ENCODE results near the gene VAV2.
A peak's percentile ranks its signal among the peaks of the same experiment; 100 is the strongest.
"Not testable (repeated sequence)": the region's sequence is repeated elsewhere in the genome, so short reads cannot be mapped to it uniquely, and the experiment has no call there.

The VAV2 gene

GRCh38 chr9:133914442-133915342 lies 77.4 kb downstream of the VAV2 start:
- DNase-seq, result no peak

- DNase-seq, result no peak
Measured at GRCh38 chr9:133913571-133914369, 78.4 kb downstream of the VAV2 start.

DNA sequence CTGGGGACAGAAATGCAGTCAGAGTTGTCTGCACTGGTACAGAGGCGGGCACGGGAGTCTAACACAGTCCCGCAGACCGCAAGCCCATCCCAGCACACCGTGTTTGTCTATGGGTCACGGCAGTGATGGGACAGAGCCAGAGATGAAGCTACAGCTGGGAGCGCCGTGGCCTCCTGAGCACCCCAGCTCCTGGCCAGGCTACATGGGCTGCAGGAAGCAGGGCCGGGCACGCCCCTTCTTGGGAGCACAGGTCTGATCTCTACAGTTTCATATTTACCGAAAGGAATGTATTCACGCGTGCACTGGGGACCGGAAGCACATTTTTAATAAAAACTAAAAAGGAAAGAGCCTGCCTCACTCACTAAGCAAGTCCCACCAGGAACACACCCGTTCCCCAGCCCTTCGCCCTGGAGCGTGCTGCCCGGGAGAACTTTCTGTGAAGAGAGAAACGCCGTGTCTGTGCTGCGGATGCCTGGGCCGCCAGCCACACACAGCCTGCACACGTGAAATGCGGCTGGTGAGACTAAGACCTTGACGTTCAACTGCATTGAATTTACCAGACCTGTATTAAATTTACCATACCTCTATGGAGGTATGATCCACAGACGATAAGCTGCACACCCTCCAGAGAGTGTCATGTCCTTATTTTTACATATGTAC lies 81.1 kb downstream of the VAV2 start:
- no peak for DNase-seq

GRCh38 chr9:133906932-133907910 lies 84.9 kb downstream of the VAV2 start:
- DNase-seq, result no peak

GRCh38 chr9:133906218-133906617 lies 85.9 kb downstream of the VAV2 start:
- DNase-seq, result no peak

DNA sequence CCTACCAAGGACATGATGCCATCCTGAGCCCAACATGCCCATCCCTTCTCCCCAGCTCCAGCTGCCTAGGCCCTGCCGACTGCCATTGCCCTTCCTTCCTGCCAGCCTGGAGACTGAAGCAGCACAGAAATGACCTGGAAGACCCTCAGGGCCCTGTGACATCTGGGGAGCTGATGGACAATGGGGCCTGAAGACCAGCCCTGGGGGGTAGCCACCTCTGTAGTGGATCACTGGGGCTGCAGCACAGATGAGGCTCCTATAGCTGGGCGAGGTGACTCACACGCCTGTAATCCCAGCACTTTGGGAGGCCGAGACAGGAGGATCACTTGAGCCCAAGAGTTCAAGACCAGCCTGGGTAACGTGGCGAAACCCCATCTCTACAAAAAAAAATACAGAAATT lies 86.6 kb downstream of the VAV2 start:
- DNase-seq, result no peak

DNA sequence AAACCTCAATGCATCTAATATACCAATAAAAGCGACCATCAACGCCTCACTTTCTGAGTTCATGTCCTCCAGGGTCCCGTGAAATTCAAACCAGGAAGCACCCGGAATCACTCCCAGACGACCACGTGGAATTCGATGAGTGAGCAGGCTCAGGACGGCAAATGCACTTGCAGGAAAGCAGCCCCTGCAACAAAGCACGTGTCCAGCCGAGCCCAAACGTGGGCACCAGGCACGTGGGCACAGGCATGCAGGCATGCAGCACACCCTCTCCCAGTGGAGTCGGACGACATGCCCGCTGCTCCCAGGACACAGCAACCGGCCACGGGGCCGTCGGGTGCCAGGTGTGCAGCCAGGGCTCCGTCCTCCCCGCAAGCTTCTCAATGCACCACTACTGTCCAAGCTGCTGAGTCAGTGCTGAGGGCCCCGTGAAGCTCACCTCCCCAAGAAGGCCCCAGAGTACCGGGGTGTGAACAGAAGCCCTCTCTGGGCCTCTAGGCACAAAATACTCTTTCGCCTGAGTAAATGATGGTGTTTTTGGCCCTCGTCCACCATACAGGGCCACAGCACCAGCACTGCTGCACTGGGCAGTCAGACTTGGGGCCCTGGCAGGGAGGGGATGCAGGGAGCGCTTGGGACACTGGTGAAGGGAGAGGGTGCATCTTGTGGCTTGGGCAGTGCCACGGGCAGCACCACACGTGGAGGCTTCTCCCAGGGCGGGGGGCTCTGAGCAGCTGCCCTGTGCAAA lies 87.6 kb downstream of the VAV2 start:
- DNase-seq, result no peak

DNA sequence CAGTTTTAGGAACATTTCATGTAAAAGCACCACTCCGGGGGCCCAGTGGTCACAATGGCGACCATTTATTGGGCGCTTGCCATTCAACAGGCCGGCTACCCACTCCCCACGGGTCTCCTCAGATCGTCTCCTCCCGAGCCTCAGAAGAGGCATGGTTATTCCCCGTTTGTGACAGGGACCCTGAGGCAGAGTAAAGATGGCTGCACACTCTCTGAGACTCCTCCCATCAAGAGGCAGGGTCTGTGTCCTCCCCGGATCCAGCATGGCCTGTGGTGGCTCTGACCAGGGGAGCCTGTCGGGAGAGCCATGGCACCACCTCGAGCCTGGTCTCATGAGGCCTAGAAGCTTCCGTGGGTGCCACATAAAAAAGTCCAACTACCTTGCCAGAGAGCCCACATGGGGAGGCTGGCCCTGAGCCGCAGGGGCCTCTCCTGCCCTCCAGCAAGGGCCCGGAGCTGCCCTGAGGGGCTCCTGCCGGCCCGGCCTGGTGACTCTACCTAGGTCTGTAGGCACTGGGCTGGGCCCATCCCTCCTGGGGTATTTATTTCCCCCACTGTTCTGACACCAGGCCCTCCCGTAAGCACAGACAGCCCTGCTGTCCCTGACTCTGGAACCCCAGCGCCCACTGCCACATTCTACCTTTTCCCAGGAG lies 90.8 kb downstream of the VAV2 start:
- DNase-seq, result no peak

GRCh38 chr9:133897675-133898074 lies 94.4 kb downstream of the VAV2 start:
- no peak for DNase-seq

DNA sequence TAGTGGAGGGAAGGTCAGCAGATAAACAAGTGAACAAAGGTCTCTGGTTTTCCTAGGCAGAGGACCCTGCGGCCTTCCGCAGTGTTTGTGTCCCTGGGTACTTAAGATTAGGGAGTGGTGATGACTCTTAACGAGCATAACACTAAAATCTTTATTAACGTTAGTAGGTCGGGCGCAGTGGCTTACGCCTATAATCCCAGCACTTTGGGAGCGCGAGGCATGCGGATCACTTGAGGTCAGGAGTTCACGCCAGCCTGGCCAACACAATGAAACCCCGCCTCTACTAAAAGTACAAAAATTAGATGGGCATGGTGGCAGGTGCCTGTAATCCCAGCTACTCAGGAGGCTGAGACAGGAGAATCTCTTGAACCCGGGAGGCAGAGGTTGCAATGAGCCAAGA lies 96.1 kb downstream of the VAV2 start:
- not testable (repeated sequence) for DNase-seq

DNA sequence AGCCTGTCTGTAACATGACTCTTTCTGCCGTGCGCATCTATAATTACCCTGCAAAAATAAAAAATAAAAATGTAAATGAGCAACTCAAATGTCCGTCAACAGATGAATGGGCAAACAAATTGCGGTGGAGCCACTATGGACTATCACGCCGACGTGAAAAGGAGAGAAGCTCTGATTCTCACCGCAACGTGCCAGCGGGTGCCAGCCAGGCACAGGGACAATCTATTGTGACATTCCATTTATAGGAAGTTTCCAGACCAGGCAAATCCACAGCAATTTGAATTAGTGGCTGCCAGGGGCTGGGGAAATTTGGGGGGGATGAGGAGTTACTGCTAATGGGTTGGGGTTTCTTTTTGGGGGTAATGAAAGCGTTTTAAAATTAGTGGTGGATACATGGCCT lies 96.8 kb downstream of the VAV2 start:
- DNase-seq, result no peak

DNA sequence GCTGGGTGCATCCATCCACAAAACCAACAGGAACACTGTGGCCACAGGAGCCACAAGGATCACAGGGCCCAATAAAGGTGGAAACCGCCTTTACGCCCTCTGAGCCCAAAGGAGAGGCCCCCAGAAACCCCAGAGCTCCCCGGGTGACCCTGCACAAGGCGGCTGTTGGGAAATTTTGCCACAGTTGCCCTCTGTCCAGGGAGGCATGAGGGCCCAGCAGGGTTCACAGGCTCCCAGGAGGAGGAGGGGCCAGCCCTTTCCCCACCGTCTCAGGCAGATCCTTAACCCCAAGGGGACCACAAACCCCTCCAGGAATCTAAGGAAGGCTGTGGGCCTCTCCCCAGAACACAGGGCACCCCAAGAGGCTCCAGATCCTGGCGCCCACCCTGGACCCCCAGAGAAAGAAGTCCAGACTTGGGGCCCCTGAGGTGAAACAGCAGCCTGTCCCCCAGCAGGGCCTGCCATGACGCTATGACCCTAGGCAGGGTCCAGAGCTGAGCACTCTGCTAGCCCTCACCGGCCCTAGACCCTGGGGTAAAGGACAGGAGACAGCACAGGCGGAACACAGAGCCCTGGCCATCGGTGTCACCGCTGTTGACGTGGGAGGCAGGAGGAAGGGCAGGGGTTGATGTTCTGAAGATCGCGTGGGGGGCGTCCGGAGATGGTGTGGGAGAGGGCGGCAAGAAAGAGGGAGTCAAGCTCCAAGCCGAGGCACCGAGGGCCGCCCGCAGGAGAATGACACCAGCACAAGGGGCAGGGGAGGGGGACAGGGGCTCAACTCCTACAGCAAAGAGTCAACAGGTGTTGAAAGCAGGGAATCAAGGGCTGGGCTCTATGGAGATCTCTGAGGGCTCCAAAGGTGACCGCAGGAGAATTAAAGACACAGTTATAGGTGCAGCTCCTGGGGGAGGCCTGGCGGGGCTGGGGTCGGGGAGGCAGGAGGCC lies 97.5 kb downstream of the VAV2 start:
- no peak for DNase-seq

GRCh38 chr9:133893191-133893994 lies 98.7 kb downstream of the VAV2 start:
- no peak for DNase-seq

DNA sequence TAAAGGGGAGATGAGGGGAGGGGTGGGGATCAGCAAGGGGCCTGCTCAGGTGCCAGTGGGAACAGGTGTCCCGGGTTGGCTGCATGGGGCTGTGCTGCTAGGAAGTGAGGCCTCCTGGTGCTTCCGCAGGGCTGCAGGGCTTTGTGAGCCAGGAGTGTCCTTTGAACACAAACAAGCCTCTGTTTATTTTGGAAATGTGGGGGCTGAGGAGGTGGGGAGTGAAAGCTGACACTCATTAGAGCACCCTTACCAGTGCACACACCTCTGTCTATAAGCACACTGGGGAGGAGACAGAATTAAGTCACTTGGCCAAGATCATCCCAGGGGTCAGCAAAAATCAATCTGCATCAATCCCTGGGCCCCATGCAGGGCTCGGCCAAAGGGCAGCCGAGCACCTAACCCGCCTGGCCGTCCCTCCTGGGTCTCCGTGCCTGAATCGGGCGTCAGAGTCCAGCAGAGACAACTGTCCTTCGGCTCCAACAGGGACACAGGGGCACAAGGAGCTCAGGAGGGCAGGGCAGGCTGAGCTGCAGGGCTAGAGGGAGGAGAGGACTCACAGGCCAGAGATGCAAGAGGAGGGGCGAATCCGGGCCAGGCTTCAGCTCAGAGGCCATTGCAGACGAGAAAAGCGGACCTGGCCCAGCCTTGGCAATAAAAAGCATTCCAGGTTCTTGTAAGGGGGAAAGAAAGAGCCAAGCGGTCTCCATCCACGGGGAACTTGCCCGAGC lies 99.8 kb downstream of the VAV2 start:
- DNase-seq, result peak; percentile 89 to 96

- DNase-seq, result no peak
Measured at GRCh38 chr9:133891741-133892140, 100.4 kb downstream of the VAV2 start.

- DNase-seq, result no peak
Measured at GRCh38 chr9:133890583-133890982, 101.5 kb downstream of the VAV2 start.

DNA sequence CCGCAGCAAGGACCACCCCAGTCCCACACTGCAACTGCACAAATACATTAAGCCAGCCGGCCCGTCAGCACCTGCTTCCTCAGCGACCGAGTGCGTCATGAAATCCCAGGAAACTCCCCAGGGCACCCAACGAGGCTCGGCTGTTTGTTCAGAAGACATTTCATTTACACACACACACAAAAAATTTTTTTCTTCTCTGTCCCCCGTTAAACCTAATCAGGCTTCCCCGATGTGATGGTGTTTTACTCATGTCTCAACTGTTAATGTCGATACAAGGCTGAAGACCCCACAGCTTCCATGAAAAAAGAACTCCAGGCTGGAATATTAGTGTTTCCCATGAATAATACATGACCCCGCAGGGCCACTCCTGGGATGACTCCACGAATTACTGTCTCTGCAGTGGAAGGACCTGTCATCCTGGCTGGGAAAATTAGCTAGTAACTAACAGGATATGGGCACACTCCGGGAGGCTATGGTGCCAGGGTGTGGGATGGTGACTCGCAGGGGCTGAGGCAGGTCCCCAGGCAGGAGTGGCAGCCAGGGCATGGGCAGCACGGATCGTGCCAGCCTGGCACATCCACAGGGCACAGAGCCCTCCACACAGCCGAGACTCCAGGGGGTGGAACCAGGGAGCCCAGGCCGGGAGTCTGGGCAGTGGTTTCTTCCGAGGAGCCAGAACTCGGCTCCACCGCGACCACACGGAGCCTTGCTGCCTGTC lies 102.4 kb downstream of the VAV2 start:
- peak; percentile 82 to 91 for DNase-seq
